Measurements from ENCODE around the gene SIAE.

SIAE gene

GRCh38 chr11:124658986-124659385, 14.6 kb downstream of the SIAE start:
- H3K36me3 ChIP-seq (ENCODE audit: control insufficient read depth in 4 of 4, insufficient read depth in 4 of 4, low read length in 3 of 4) = peaks cover 0 to 15% (median 5%) of the 10 kb centered on the region in 4 experiments
- no peaks in the 10 kb centered on the region for H3K9me3 ChIP-seq (ENCODE audit: control extremely low read depth in 1 of 5, control insufficient read depth in 4 of 5, insufficient read depth in 2 of 5, low read depth in 1 of 5, low read length in 4 of 5)
- DNase-seq = no peak
- no peaks in the 10 kb centered on the region for H3K27me3 ChIP-seq (replicated peaks in 2 of 5; ENCODE audit: control insufficient read depth in 4 of 5, insufficient read depth in 5 of 5, low read length in 4 of 5)
- ChIA-PET CTCF (interaction anchor here (0.8 to 1.6 kb wide), 3 partner anchors 12 to 19 kb away, joined by 3 to 4 read pairs (median 3); no protein-coding TSS in a partner anchor), POLR2A (no interaction called here)
- no peak overlapping the region for H3K27ac ChIP-seq (ENCODE audit: insufficient read depth in 1 of 2, low read depth in 1 of 2, low read length in 2 of 2, poor library complexity in 1 of 2, severe bottlenecking in 2 of 2)
- 100% methylated on average over 1 of the region's 1 CpG for WGBS (ENCODE audit: insufficient coverage)
- H3K4me1 ChIP-seq (ENCODE audit: control extremely low read depth in 1 of 4, control insufficient read depth in 4 of 4, insufficient read depth in 4 of 4, low read length in 3 of 4) = no peaks in the 10 kb centered on the region
- H3K4me3 ChIP-seq (ENCODE audit: control insufficient read depth in 1 of 7, extremely low read depth in 1 of 7, insufficient read depth in 4 of 7, low read depth in 2 of 7, low read length in 6 of 7) = no peak overlapping the region

DNA sequence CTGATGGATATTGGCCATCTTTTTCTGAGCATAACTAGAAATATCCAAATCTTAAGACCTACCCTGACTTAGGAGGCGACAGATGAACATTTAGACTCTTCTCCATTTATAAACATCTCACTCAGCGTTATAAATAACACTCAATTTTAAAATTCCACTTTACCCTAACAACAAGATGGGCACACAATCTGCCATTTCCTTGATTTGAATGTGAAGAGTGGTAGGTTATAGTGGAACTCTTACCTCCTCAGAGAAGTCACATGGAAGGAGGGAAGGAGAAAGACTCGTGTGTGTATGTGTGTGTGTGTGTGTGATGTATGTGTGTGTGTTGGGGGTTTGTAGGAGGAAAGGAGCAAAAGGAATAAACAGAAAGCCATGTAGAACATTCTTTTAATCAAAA, 15.0 kb downstream of the SIAE start:
- POLR2A ChIA-PET = no interaction called here
- no peak for DNase-seq
- H3K9me3 ChIP-seq (ENCODE audit: control extremely low read depth in 1 of 5, control insufficient read depth in 4 of 5, insufficient read depth in 2 of 5, low read depth in 1 of 5, low read length in 4 of 5) = no peaks in the 10 kb centered on the region
- no peaks in the 10 kb centered on the region for H3K4me1 ChIP-seq (ENCODE audit: control extremely low read depth in 1 of 4, control insufficient read depth in 4 of 4, insufficient read depth in 4 of 4, low read length in 3 of 4)
- H3K4me3 ChIP-seq (ENCODE audit: control insufficient read depth in 1 of 7, extremely low read depth in 1 of 7, insufficient read depth in 4 of 7, low read depth in 2 of 7, low read length in 6 of 7) = no peak overlapping the region
- CTCF ChIA-PET = interaction anchor here (1.0 kb wide), 1 partner anchor 18 kb away, joined by 3 read pairs; no protein-coding TSS in a partner anchor
- peaks cover 0 to 16% (median 5%) of the 10 kb centered on the region in 4 experiments for H3K36me3 ChIP-seq (ENCODE audit: control insufficient read depth in 4 of 4, insufficient read depth in 4 of 4, low read length in 3 of 4)
- H3K27ac ChIP-seq (ENCODE audit: insufficient read depth in 1 of 2, low read depth in 1 of 2, low read length in 2 of 2, poor library complexity in 1 of 2, severe bottlenecking in 2 of 2) = no peak overlapping the region
- WGBS (ENCODE audit: insufficient coverage) = 100% methylated on average over 1 of the region's 3 CpGs
- H3K27me3 ChIP-seq (replicated peaks in 2 of 5; ENCODE audit: control insufficient read depth in 4 of 5, insufficient read depth in 5 of 5, low read length in 4 of 5) = no peaks in the 10 kb centered on the region

- Histone ChIP-seq H3K36me3 (ENCODE audit: control insufficient read depth in 4 of 4, insufficient read depth in 4 of 4, low read length in 3 of 4) (peaks cover 0 to 22% (median 7%) of the 10 kb centered on the region in 4 experiments), H3K9me3 (ENCODE audit: control extremely low read depth in 1 of 5, control insufficient read depth in 4 of 5, insufficient read depth in 2 of 5, low read depth in 1 of 5, low read length in 4 of 5) (no peaks in the 10 kb centered on the region), H3K4me3 (ENCODE audit: control insufficient read depth in 1 of 7, extremely low read depth in 1 of 7, insufficient read depth in 4 of 7, low read depth in 2 of 7, low read length in 6 of 7) (no peak overlapping the region), H3K4me1 (ENCODE audit: control extremely low read depth in 1 of 4, control insufficient read depth in 4 of 4, insufficient read depth in 4 of 4, low read length in 3 of 4) (no peaks in the 10 kb centered on the region), H3K27me3 (replicated peaks in 2 of 5; ENCODE audit: control insufficient read depth in 4 of 5, insufficient read depth in 5 of 5, low read length in 4 of 5) (no peaks in the 10 kb centered on the region), H3K27ac (ENCODE audit: insufficient read depth in 1 of 2, low read depth in 1 of 2, low read length in 2 of 2, poor library complexity in 1 of 2, severe bottlenecking in 2 of 2) (no peak overlapping the region)
- no peak for DNase-seq
- CTCF ChIA-PET = no interaction called here
- POLR2A ChIA-PET = no interaction called here
- WGBS (ENCODE audit: insufficient coverage) = 100% methylated on average over 1 of the region's 5 CpGs
These were observed 15.6 kb downstream of the SIAE start for GRCh38 chr11:124657904-124658303.

DNA sequence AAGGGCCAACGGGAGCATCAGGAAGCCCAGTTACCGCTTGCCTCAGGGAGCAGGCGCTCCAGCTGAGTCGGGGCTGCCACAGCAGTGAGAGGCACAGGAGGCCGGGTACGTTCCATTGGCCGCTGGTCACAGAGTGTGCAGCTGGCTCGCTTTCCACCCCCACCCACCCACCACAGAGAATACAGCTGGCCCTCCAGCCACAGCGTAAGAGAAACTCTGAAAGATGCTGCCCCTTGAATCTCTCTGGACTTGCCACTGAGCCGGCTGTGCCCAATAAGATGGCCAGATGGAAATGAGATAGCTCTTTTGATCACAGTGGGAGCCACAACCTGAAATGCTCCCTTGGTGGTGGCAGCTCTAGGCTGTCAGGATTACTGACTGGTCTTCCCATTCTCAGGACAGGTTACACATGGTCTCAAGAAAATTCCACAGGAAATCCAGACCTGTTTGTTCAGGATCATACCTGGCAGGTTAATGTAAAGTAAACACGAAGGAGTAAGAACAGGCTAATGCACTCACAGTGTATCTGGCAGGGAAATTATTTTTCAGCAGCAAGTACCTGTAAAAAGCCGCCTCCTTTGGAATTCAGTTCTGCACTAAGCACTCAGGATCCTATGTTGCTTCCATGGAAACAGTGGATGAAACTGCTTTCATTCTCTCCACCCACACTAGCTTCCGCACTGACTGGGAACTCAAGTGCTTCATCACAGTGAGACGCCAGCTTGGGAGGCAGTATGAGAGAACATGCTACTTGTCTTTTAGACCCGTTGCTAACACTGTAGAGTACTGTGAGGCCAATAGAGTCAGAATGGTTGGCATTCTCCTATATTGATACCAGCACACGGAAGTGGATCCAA, 16.5 kb downstream of the SIAE start:
- 98% methylated on average over 12 of the region's 16 CpGs for WGBS (ENCODE audit: insufficient coverage)
- POLR2A ChIA-PET = interaction anchor here (0.5 kb wide), 1 partner anchor 13 kb away, joined by 3 read pairs; no protein-coding TSS in a partner anchor

GRCh38 chr11:124648610-124649009, 24.9 kb downstream of the SIAE start:
- H3K4me3 ChIP-seq (ENCODE audit: control insufficient read depth in 1 of 7, extremely low read depth in 1 of 7, insufficient read depth in 4 of 7, low read depth in 2 of 7, low read length in 6 of 7) = no peak overlapping the region
- H3K9me3 ChIP-seq (ENCODE audit: control extremely low read depth in 1 of 5, control insufficient read depth in 4 of 5, insufficient read depth in 2 of 5, low read depth in 1 of 5, low read length in 4 of 5) = no peaks in the 10 kb centered on the region
- peaks cover 0 to 37% (median 13%) of the 10 kb centered on the region in 4 experiments for H3K36me3 ChIP-seq (ENCODE audit: control insufficient read depth in 4 of 4, insufficient read depth in 4 of 4, low read length in 3 of 4)
- CTCF ChIA-PET = interaction anchor here (0.9 to 1.7 kb wide), 4 partner anchors 21 to 219 kb away, joined by 3 to 5 read pairs (median 4); no protein-coding TSS in a partner anchor
- DNase-seq = no peak
- no peaks in the 10 kb centered on the region for H3K27me3 ChIP-seq (replicated peaks in 2 of 5; ENCODE audit: control insufficient read depth in 4 of 5, insufficient read depth in 5 of 5, low read length in 4 of 5)
- POLR2A ChIA-PET = no interaction called here
- H3K4me1 ChIP-seq (ENCODE audit: control extremely low read depth in 1 of 4, control insufficient read depth in 4 of 4, insufficient read depth in 4 of 4, low read length in 3 of 4) = peaks cover 0 to 15% (median 8%) of the 10 kb centered on the region in 4 experiments
- 100% methylated on average over 4 of the region's 6 CpGs for WGBS (ENCODE audit: insufficient coverage)
- no peak overlapping the region for H3K27ac ChIP-seq (ENCODE audit: insufficient read depth in 1 of 2, low read depth in 1 of 2, low read length in 2 of 2, poor library complexity in 1 of 2, severe bottlenecking in 2 of 2)

More for the DNA sequence above, 16.5 kb downstream of the SIAE start:
- H3K27ac ChIP-seq (ENCODE audit: insufficient read depth in 1 of 2, low read depth in 1 of 2, low read length in 2 of 2, poor library complexity in 1 of 2, severe bottlenecking in 2 of 2) = no peak overlapping the region
- no peaks in the 10 kb centered on the region for H3K27me3 ChIP-seq (replicated peaks in 2 of 5; ENCODE audit: control insufficient read depth in 4 of 5, insufficient read depth in 5 of 5, low read length in 4 of 5)
- H3K36me3 ChIP-seq (ENCODE audit: control insufficient read depth in 4 of 4, insufficient read depth in 4 of 4, low read length in 3 of 4) = peaks cover 0 to 29% (median 9%) of the 10 kb centered on the region in 4 experiments
- no peak overlapping the region for H3K4me3 ChIP-seq (ENCODE audit: control insufficient read depth in 1 of 7, extremely low read depth in 1 of 7, insufficient read depth in 4 of 7, low read depth in 2 of 7, low read length in 6 of 7)
- H3K9me3 ChIP-seq (ENCODE audit: control extremely low read depth in 1 of 5, control insufficient read depth in 4 of 5, insufficient read depth in 2 of 5, low read depth in 1 of 5, low read length in 4 of 5) = no peaks in the 10 kb centered on the region
- H3K4me1 ChIP-seq (ENCODE audit: control extremely low read depth in 1 of 4, control insufficient read depth in 4 of 4, insufficient read depth in 4 of 4, low read length in 3 of 4) = no peaks in the 10 kb centered on the region
- CTCF ChIA-PET = interaction anchor here (1.0 to 2.4 kb wide), 2 partner anchors 13 to 95 kb away, joined by 3 to 8 read pairs; partner anchors contain the start of gene VSIG2
- no peak for DNase-seq

GRCh38 chr11:124646148-124646547, 27.4 kb downstream of the SIAE start:
- 75% methylated on average over 2 of the region's 3 CpGs for WGBS (ENCODE audit: insufficient coverage)
- ChIA-PET CTCF (interaction anchor here (0.9 to 6.9 kb wide), 5 partner anchors 8 to 192 kb away, joined by 3 to 64 read pairs (median 5); no protein-coding TSS in a partner anchor), POLR2A (no interaction called here)
- H3K9me3 ChIP-seq (ENCODE audit: control extremely low read depth in 1 of 5, control insufficient read depth in 4 of 5, insufficient read depth in 2 of 5, low read depth in 1 of 5, low read length in 4 of 5) = no peaks in the 10 kb centered on the region
- no peak overlapping the region for H3K4me3 ChIP-seq (ENCODE audit: control insufficient read depth in 1 of 7, extremely low read depth in 1 of 7, insufficient read depth in 4 of 7, low read depth in 2 of 7, low read length in 6 of 7)
- H3K27ac ChIP-seq (ENCODE audit: insufficient read depth in 1 of 2, low read depth in 1 of 2, low read length in 2 of 2, poor library complexity in 1 of 2, severe bottlenecking in 2 of 2) = no peak overlapping the region
- peaks cover 0 to 18% (median 9%) of the 10 kb centered on the region in 4 experiments for H3K36me3 ChIP-seq (ENCODE audit: control insufficient read depth in 4 of 4, insufficient read depth in 4 of 4, low read length in 3 of 4)
- peak in 2 of 3 donors; percentile 58 to 72 for DNase-seq
- H3K27me3 ChIP-seq (replicated peaks in 2 of 5; ENCODE audit: control insufficient read depth in 4 of 5, insufficient read depth in 5 of 5, low read length in 4 of 5) = no peaks in the 10 kb centered on the region
- H3K4me1 ChIP-seq (ENCODE audit: control extremely low read depth in 1 of 4, control insufficient read depth in 4 of 4, insufficient read depth in 4 of 4, low read length in 3 of 4) = peaks cover 0 to 29% (median 13%) of the 10 kb centered on the region in 4 experiments
